OCI-LY3 (cell line): ENCODE data around the gene SIRT3.

ENCODE experiments used
- EZH2phosphoT487 ChIP-seq: fragments of 200-600 bp; shearing (Covaris generic); IDR thresholded peaks from 2 replicates; pipeline ENCODE4 v1.6.1; 2018; ENCODE audit warnings: antibody characterized with exemption, mixed run types, low read depth
- TF ChIP-seq, protein P1 (sequence below): fragments of 200-600, 300-600 bp; sonication (generic); IDR thresholded peaks from 2 replicates; pipeline ENCODE4 v1.5.1; 2014; ENCODE audit warnings: antibody characterized with exemption, low read length, low read depth

GRCh38 chr11:284105-285020 is 48.2 kb upstream of the SIRT3 start:
- TF ChIP-seq, protein P1, sequence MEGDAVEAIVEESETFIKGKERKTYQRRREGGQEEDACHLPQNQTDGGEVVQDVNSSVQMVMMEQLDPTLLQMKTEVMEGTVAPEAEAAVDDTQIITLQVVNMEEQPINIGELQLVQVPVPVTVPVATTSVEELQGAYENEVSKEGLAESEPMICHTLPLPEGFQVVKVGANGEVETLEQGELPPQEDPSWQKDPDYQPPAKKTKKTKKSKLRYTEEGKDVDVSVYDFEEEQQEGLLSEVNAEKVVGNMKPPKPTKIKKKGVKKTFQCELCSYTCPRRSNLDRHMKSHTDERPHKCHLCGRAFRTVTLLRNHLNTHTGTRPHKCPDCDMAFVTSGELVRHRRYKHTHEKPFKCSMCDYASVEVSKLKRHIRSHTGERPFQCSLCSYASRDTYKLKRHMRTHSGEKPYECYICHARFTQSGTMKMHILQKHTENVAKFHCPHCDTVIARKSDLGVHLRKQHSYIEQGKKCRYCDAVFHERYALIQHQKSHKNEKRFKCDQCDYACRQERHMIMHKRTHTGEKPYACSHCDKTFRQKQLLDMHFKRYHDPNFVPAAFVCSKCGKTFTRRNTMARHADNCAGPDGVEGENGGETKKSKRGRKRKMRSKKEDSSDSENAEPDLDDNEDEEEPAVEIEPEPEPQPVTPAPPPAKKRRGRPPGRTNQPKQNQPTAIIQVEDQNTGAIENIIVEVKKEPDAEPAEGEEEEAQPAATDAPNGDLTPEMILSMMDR: no peak
- TF ChIP-seq EZH2phosphoT487: no peak
